Measurements from ENCODE around the gene STARD8. TPM values are rescaled to one million over a fixed set of nuclear protein-coding genes. Genes with fewer than 3 reads are reported as not detected.
"Not testable (repeated sequence)": the region's sequence is repeated elsewhere in the genome, so short reads cannot be mapped to it uniquely, and the experiment has no call there.

STARD8 gene
- polyA plus RNA-seq, 4 donors, result 19.2 to 21.2 (median 19.5) TPM

DNA sequence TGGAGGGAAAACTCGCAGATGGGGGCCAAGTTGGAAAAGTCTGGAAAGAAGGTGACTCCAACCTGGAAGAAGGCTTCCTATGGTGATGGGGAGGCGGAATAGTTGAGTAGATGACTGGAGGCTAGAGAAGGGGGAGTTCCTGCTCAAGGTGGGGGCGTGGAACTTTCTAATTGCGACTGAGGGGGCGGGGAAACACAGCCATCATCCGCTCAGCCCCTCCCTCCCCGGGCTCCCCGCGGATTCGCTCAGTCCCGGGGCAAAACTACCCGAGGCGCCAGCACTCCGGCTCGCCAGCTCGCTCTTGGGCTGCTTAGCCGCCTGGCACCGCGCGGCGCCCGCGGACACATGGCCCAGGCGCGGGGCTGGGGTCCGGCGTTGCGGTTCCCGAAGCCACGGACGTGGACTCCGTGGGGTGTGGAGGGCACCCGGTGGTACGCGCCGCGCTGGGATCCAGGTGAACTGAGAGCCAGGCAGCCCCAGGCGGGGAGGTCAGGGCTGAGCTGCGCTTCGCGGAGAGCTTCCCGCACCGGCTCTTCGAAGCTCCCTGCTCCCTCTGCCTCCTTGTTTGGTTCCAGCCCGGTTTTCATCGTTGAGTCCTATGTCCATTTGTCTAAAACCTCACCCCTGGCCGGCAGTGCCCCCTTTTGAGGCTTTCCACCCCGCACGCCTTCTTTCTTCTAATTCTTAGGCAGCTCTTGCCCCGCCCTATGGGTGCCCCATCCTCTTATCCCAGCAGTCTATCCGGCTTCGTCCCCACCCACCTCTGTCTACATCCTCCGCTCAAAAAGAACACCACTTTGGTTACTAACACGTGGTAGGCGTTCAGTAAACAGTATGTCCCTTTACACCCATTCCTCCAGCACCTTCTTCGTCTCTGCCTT, 38.9 kb downstream of the STARD8 start:
- no peak for DNase-seq (ENCODE audit: low read depth in 4 of 4, low spot score in 3 of 4)

DNA sequence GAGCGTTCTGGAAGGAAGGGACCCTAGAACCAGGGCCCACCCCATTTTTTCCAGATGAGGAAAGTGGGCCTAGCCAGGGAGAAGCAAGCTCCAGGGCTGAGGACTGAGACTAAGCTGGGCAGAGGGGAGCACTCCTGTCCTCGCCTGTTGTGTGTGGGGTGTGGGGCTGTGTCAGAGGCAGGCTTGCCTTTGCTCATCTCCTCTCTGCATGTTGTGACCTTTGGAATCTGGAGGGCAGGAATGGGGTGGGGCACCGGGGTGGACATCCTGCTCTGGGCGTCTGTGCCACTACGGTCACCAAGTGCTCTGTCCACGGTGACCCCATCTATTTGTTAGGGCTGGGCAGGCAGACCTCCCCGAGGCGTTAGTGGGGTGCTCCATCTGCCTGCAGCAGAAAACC, 41.5 kb downstream of the STARD8 start:
- DNase-seq (ENCODE audit: low read depth in 4 of 4, low spot score in 3 of 4), result not testable (repeated sequence)

DNA sequence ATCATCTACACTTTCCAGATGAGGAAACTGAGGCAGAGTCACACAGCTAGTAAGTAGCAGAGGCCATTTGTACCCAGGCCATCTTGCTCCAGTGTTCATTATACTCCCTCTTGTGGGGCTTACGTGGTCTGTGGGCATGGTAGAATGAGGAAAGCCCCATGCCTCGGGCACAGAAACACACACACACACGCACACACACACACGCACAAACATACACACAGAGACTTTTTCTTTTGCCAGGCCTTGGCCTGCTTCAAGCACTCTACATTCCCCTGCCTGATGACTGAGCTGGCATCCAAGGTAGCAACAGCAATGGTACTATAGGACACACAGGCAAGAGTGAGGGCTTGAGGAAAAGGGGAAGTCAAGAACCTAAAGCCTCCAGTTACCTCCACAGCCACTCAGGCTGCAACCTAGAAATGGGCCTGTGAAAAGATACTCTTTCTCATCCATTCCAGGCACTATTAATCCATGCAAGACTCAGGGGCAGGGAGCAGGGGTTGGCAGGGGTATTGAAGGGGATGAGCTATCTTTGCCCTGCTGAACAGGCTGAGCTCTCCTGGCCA, 43.6 kb downstream of the STARD8 start:
- no peak for DNase-seq (ENCODE audit: low read depth in 4 of 4, low spot score in 3 of 4)

DNA sequence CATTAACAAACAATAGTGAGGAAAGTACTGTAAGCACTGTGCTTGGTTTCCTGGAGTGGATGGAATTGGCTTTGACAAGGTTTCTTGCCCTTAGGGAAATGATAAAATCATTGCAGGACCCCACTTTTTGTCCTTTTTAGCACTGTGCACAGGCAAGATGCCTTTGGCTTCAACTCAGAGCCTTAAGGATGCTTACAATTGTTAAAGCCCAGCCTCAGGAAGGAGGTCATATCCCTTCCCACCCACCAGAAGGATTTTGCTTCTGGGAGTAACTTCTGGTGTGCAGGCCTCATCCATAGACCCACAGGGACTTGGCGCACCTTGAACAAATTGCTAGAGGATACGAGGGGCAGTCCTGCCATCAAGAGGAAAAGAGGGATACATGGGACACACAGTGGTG, 44.5 kb downstream of the STARD8 start:
- DNase-seq (ENCODE audit: low read depth in 4 of 4, low spot score in 3 of 4), result no peak

DNA sequence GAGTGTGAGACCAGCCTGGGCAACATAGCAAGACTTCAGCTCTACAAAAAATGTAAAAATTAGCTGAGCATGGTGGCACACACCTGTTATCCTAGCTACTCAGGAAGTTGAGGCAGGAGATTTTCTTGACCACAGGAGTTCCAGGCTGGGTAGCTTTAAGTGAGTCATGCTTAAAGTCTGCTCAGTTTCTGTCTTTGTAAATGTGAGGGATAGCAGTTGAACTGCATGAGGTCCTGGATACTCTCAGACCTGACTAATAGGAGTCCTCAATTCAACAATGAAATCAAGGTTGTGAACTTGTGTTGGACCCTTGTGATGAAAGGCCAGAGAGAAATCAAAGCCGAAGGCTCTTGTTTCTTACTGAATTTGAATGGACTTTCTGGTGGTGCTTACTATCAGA, 45.2 kb downstream of the STARD8 start:
- DNase-seq (ENCODE audit: low read depth in 4 of 4, low spot score in 3 of 4), result no peak

DNA sequence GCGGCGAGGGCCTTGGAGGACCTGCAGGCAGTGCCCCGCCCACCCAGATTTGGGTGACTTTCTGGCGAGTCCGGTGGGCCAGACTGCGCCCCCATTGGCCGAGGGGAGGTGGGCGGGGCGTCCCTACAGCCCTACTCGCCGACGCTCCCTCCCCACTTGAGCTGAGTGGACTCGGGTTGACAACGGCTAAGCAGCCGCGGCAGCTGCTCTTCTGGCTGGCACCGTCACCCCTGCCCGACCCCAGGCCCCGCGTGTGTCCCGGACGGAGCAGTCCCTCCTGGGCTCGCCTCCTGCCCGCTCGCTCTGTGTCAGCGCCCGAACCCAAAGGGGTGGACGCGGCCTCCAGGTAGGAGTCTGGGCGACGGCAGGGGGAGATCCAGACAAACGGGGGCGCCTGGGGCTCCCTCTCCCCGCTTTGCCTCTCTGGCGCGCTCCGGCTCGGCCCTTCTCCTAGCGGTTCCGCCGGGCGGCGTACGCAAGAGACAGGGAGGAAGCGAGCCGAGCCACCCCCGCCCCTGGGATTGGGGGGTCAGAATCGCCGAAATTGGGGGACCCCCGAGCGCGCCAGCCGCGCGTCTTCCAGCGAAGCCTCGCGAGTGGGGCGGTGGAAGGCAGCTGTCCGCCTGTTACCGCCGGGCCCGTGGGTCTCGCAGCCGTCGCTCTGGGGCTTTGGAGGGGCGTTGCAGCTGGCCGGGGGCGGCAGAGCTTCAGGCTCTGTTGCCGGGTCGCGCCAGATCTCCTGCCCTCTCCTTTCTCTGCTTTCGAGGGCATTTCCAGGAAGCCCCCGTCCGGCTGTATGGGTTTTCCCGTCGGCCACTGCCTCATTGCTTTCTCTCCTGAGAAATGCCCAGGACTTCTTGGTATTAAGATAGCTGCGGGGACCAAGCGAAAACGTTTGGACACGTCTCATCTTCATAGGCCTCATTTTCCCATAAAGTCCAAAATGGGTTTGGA, 46.3 kb downstream of the STARD8 start:
- no peak for DNase-seq (ENCODE audit: low read depth in 4 of 4, low spot score in 3 of 4)

DNA sequence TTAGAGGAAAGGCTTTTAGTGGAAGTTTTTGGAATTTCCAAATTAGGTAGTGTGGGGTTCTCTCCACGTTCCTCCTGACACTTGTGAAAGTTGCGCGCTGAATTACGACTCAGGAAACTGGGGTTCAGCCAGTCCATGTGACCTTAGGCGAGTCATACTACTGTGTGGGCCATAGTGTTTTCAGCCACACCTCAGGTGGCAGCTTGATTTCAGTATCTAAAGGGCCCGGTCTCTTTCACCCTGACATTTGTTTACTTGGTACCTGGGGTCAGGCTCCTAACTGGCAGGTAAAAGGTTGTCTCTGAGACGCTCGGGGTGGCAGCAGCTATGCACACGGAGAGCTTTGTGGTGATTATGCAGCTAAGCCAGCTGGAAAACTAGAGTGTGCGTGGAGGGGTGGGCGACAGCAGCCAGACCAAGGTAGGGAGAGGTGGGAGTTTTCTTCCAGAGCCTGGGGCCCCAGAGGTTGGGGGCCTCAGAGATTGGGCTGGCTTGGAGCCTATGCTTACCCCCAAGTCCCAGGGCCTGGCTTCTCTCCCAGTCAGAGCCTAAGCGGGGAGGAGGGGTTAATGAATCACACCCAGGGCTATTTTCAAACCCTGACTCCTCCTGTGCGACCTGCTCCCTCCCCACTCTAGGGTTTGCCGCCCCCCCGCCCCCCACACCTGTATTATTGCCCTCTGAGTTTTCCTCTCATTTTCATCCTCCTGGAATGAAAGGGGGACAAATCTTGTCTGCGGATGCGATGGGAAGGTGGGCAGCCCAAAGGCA, 47.2 kb downstream of the STARD8 start:
- DNase-seq (ENCODE audit: low read depth in 4 of 4, low spot score in 3 of 4), result no peak

DNA sequence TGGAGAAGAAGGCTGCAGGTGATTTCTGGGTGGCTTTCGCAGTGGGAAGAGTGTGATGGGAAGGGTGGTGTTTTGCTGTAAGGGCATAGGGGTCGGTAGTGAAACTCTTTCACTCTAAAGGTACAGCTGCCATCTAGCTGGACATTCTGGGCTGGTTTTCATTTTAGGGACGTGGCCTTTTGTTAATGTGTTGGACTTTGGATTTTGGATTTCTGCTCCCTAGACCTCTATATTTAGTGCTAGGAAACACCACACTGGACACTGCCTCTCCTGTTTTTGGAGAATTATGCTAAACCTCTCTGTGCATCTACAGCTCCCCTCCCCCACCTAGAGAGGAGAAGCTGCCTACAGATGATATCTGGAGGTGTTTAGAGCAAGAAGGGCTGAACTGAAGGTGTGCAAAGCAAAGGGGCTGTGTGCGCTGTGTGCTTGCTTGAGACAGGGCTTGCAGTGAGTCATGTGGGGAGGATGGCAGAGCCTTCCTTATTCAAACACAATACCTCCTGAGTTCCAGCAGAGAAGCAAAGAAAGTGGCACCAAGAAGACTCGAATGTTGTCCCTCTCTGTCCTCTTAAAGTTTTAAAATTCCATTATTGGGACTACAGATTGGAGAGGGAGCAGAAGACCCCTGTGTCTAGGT, 47.9 kb downstream of the STARD8 start:
- DNase-seq (ENCODE audit: low read depth in 4 of 4, low spot score in 3 of 4), result no peak

DNA sequence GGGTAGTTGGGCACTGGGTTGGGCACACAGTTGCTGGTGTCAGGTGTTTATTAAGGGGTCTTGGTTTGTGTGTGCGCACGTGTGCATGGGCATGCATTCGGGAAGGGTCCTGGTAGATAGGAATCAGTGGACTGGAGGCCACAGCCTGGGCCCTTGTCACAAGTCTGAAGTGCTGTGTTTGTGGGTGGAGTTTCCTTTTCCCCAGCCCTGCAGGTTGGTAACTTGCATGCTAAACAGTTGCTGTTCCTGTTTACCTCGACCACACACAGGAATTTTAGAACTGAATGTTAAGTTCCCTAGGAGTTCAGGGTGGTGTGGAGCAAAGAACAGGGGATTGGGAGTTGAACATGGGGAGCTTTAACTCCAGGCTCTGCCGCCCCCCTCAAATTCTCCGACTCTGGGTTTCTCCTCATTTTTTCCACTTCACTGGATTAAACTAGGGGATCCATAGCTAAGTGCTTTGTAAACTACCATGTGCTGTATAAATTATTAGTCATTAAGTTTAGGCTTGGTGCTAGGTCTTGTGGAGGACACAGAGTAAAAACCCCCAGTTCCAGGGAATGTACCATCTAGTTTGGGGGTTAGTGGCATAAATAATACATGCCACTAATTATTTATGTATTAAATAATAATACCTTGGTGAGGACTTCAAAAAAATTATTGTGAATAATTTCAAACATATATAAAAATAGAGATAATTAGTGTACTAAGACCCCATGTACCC, 49.0 kb downstream of the STARD8 start:
- no peak for DNase-seq (ENCODE audit: low read depth in 4 of 4, low spot score in 3 of 4)

DNA sequence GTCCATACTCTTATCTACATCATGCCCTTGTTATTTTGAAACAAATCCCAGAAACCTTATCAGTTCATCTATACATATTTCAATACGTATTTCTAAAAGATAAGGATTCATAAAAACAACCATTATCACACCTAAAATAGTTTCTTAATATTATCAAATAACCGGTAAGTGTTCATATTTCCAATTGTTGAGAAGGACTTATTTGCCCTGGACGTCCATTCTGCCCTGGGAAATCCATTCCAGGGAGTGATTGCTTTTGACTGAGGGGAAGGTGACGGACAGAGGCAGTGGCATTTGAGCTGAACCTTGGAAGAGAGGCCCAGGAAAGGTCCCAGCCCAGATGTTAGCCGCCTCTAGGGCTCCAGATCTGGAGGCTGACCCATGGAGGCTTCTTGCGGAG, 49.6 kb downstream of the STARD8 start:
- DNase-seq (ENCODE audit: low read depth in 4 of 4, low spot score in 3 of 4), result no peak

DNA sequence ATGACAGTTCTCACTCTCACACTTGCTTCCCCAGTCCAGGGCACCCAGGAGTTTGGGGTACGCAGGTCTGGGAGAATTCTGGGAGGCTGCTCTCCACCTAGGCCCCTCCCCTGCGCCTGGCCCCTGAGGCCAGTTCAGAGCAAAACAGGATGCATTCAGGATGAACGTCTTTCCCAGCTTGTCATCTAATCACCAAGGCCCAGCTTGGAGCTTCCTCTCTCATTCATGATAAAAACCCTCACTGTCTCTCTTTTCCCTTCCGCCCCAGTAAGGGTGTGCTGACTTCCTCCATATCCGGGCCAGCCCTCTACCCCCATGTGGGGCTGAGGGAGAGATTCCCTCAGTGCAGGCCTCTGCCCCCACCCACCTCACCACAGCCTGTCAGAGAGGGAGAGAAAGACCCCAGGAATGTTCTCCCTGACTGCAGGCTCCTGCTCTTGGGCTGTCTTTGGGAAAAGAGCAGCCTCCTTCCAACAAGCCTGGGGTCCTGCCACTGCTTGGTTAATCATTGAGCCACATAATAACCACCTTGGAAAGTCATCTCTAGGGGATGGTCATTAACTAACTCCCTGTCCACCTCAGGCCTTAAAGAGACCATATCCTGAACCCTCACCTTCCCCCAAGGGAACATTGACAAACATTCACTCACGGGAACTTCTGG, 50.1 kb downstream of the STARD8 start:
- DNase-seq (ENCODE audit: low read depth in 4 of 4, low spot score in 3 of 4), result no peak

DNA sequence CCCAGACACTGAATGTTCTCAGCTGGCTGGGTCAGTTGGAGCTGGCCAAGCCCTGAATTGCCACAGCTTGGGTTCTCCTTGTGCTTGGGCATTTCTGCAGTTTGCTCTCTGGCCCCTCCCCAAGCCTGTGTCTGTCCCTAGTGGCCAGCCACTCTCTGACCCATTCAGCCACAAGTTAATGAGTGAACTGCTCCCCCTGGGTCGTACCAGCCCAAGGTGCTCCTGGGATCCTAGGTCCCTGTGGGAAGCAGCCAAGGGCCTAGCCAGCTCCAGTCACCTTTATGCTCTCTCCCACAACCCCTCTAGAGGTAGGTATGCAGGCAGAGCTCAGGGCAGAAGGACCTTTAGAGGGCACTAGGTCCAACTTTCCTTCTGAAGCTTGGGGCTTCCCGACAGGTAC, 51.5 kb downstream of the STARD8 start:
- DNase-seq (ENCODE audit: low read depth in 4 of 4, low spot score in 3 of 4), result no peak

DNA sequence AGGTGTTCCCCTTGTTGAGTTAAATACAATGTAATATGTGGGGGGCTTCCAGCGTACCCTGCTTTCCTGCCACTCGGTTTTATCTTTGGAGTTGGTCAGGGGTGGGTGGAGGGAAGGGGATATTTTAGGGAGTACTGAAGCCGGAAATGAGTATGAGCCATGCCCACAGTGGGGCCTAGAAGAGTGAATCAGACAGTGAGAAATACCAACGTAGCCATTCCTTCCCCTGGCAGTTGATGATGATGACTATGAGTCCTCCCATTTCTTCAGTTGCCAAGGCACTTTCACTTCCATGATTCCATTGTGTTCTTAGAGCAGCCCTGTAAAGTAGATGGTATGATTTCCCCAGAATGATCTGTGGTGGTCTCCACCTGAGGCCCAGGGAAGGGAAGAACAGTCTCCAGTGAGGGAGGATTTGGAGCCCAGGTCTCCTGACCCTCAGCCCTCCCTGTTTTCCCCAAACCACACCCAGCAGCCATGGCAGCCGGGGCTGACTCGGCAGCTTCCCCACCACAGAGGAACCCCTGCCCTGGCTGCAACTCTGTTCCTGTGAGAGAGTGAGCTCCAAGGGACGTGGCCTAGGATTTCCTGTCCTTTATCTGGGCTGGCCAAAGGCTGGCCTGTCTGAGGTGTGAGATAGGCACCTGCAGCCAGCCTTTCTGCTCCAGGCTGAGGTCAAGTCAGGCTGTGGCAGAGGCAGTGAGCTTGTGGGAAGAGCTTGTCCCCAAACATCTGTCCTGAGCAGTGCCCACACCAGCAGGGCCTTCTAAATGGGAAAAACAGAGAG, 52.7 kb downstream of the STARD8 start:
- no peak for DNase-seq (ENCODE audit: low read depth in 4 of 4, low spot score in 3 of 4)

DNA sequence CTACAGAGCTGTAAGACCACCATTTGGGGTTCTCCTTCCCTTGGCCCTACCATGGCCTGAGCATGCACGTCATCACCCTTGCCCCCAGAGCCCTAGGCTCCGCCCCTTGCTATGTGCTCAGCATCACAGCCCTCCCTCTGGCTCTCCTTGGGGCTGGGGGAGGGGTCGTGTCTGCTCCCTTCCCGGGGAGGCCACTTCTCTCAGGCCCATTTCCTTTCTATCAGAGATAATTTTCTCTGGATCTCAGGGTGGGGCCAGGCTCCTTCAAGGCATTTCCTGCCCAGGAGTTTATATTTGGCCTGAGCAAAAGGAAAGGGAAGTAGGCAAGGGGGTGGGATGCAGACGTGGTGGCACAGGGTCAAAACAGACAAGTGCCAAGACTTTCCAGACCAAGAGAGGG, 55.9 kb downstream of the STARD8 start:
- DNase-seq (ENCODE audit: low read depth in 4 of 4, low spot score in 3 of 4), result no peak

DNA sequence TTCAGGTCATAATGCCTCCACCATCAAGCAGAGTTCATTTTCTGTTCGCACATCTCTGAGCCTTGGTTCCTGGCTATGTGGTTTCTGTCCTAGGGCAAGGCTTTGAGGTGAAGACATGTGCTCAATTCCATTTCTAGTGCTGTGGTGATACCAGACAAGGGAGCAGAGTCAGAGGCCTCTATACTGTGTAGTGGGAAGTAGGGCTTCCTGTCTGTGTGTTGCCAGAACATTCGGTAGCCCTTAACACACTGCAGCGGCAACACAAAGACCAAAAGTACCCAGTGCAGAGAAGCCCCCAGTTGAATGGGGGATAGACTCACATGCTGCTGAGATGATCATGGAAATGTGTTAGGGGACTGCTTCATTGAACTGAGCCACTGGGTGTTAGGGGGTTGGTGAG, 56.4 kb downstream of the STARD8 start:
- DNase-seq (ENCODE audit: low read depth in 4 of 4, low spot score in 3 of 4), result no peak

DNA sequence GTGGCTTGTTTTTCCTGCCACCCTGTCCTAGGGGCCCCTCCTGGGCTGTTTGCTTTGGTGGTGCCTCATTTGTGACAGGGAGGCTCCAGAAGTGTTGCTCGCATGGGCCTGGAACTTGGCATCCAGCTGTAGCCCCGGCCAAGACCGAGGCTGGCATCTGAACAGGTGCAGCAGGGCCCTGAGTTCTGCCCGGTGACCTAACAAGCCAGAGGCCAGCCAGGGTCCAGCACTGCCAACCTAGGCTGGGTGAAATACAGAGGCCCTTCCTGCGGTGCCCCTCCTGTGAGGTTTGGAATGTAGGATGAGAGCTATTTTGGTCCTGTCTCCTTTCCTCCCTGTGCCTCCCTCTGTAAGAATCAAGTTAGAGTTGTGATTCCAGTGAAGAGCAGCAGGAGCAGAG, 58.5 kb downstream of the STARD8 start:
- DNase-seq (ENCODE audit: low read depth in 4 of 4, low spot score in 3 of 4), result no peak

DNA sequence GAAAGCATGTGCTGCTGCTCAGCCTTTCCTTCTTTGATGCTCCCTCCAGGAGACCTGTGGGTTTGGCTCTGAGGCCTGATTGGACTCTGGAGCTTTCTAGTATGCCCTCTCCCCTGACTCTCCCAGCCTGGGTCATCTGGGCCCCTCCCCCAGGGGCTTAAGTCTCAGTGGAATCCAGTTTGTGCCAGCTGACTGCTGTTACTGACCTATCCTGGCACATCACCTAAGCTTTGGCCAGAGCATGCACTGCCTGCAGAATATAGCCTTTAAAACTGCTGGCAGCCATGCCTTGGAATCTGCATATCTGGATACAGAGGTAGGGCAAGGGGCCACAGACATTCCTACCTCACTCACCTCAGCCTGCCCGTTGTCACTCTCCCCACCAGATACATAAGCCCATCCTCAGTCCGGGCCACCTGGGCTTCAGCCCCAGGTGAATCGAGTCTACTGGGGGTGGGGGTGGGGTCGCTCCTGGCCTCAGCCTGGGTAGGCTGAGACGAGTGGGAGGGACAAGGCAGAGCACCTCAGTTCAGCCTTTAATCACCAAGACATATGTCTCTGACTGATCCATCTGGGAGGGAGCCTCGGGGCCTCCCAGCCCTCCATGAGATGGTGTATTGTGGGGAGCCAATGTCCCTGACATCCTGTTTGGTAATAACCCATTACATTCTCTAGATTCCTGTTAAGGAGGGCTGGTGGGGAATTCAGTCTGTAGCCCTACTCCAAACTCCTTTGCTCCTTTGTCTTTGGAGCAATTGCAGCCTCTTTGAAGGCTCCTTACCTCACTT, 61.2 kb downstream of the STARD8 start:
- no peak for DNase-seq (ENCODE audit: low read depth in 4 of 4, low spot score in 3 of 4)

Measured in right renal pelvis (tissue), 4 donors.